LNCaP clone FGC (cell line): ENCODE measurements around the gene ZNF438.

ENCODE experiments used
- DNase-seq: peaks from one replicate; pipeline ENCODE4 v3.0.0-alpha.2; 2011; ENCODE audit warnings: low read depth
- H3K4me3 ChIP-seq: 2 replicates; pipeline ENCODE4 v1.5.1; 2011; ENCODE audit warnings: mild to moderate bottlenecking, low read depth, low read length, control low read depth
- TF ChIP-seq, protein P1 (sequence below): IDR thresholded peaks from 2 replicates; pipeline ENCODE4 v1.5.1; 2012; ENCODE audit warnings: mild to moderate bottlenecking; ENCODE audit not compliant: control insufficient read depth, insufficient read depth; ENCODE audit errors: extremely low read depth

Gene ZNF438

DNA sequence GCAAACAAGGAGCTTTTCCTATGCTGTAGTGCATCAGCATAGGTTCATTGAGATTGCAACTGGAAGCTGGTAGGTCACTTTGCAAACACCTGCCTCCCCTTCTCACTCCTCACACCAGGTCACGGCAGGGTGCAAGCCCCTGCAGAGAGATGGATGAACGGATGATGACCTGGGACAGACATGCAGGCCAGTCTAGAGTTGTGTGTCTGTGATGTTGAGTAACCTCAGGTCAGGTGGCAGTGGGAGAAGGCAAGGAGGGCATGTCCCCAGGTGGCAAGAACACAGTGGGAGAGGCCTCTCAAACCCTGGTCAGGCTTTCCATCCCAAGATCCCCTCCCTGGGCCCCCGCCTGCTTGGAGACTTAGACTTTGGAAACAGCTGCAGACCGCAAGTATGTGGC, 205.0 kb downstream of the ZNF438 start:
- no peak for DNase-seq
- TF ChIP-seq, protein P1, sequence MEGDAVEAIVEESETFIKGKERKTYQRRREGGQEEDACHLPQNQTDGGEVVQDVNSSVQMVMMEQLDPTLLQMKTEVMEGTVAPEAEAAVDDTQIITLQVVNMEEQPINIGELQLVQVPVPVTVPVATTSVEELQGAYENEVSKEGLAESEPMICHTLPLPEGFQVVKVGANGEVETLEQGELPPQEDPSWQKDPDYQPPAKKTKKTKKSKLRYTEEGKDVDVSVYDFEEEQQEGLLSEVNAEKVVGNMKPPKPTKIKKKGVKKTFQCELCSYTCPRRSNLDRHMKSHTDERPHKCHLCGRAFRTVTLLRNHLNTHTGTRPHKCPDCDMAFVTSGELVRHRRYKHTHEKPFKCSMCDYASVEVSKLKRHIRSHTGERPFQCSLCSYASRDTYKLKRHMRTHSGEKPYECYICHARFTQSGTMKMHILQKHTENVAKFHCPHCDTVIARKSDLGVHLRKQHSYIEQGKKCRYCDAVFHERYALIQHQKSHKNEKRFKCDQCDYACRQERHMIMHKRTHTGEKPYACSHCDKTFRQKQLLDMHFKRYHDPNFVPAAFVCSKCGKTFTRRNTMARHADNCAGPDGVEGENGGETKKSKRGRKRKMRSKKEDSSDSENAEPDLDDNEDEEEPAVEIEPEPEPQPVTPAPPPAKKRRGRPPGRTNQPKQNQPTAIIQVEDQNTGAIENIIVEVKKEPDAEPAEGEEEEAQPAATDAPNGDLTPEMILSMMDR, result no peak
- no peak overlapping the region for H3K4me3 ChIP-seq

DNA sequence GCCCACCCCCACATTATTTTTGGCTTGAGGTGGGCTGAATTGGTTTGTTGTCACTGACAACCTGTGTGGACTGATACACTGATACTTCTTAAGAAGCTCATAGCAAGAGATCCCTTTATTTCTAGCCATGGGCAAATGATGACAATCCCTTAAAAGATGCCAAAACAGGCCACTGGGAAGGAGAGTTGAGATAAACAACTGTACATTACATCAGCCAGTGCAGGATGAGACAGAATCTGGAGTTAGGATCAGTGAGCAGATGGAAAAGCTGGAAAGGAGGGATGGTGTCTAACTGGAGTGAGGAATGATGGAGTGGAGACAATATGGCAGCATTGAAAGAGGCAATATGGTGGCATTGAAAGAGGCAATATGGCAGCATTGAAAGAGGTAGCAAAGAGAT, 206.2 kb downstream of the ZNF438 start:
- TF ChIP-seq, protein P1, result no peak
- H3K4me3 ChIP-seq, result no peak overlapping the region
- DNase-seq, result no peak

DNA sequence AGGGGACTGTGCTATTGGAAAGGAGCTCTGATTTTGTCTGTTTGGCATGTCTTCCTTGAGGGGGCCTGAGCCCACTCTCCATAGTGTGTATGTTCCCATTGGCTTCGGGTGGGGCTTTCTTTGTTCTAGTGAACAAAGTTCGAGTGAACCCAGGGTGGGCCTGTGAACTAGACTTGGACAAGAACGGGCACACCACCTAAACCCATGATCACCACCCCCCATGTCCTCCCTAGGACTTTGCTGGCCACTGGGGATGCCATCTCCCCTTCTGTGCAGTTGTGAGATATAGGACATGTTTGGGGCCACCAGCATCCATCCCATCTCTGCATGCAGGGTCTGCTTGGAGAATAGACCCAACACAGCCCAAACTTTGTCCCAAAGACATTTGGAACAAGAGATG, 206.6 kb downstream of the ZNF438 start:
- TF ChIP-seq, protein P1, result no peak
- no peak overlapping the region for H3K4me3 ChIP-seq
- DNase-seq, result no peak

DNA sequence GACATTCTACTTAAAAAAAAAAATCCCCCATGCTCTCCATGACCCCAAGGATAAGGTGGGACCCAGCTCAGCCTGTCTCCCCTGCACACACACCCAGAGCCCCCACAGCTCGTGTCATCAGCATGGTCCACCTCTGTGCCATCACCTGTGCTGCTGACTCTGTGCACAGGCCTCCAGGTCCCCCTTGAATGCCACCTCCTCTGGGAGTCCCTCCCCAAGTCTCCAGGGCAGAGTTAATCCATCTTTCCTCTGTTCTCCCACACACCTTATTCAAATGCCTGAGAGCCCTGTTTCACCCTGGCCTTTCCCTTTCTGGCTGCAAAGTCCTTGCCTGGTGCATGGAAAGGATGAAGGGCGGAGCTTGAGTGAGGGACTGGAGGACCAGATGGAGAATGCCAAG, 208.0 kb downstream of the ZNF438 start:
- no peak for DNase-seq
- TF ChIP-seq, protein P1, result no peak
- no peak overlapping the region for H3K4me3 ChIP-seq

DNA sequence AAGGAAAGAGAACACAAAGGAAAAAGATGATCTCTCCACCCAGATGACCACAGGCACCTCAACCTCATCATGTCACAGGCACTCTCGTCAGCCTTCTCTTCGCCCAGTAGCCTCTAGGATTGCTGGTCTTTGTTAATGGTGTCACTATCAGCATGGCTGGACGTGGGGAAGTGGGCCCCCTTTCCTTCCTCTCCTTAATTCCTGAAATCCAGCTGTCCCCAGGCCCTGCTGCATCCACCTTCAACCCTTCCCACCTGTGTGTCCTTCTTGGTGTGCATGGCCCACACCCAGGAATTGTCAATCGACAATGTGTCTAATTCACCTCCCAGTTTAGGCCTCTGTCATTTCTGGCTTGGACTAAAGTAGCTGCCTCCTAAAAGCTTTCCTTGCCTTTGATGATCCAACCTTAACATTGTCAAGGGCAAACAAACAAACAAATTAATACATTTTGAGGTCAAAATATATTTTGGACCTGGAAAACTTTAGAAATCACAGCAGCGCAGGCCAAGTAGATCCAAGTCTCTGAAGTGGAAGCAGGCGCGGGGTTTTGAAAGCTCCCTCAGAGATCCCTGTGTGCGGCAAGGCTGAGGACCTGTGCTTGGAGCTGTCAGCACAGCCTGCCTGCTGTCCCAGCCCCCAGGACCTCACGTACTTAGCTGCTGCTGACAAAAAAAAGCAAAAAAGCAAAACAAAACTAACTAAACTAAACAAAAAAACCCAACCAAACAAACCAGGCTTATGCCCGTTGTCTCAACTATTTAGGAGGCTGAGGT, 208.8 kb downstream of the ZNF438 start:
- TF ChIP-seq, protein P1, result no peak
- no peak for DNase-seq
- no peak overlapping the region for H3K4me3 ChIP-seq

DNA sequence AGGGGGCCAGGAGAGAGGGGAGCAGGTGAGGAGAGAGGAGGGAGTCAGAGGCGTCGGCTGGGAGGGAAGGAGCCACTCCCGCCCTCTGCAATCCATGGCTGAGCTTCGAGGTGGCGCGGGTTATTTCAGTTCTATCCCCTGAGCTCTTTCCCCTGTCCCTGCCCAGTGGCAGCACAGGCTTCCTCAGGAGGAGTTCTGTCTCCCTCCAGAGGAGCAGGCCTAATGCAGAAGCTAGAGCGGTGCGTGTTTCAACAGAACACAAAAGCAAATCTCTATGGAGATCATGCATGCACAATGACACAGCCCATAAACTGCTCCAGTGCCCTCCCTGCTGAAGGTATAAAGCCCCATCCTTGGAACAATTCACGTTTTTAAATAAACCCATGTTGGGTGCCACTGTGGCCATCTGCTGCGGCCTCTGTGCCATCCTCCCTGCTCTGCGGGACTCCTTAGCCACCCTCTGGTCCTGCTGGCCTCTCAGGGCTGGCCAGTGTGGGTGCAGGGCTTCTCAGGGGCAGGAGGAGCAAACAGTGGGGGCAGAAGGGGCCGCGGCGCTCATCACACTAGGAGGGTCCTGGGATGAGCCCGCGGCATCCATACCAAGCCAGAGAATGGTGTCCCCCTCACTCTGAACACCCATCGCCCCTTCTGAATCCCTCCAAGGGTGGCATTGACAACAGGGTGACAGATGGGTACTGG, 209.5 kb downstream of the ZNF438 start:
- no peak overlapping the region for H3K4me3 ChIP-seq
- TF ChIP-seq, protein P1, result no peak
- DNase-seq, result no peak
